Non-pigmented ciliary epithelial cell (primary cell): ENCODE measurements around the gene CACNA1D.
A peak's percentile ranks its signal among the peaks of the same experiment; 100 is the strongest.

Source experiments
- DNase-seq: peaks from one replicate; pipeline ENCODE4 v3.0.0-alpha.2; 2010; ENCODE audit warnings: low read depth

Gene CACNA1D

DNA sequence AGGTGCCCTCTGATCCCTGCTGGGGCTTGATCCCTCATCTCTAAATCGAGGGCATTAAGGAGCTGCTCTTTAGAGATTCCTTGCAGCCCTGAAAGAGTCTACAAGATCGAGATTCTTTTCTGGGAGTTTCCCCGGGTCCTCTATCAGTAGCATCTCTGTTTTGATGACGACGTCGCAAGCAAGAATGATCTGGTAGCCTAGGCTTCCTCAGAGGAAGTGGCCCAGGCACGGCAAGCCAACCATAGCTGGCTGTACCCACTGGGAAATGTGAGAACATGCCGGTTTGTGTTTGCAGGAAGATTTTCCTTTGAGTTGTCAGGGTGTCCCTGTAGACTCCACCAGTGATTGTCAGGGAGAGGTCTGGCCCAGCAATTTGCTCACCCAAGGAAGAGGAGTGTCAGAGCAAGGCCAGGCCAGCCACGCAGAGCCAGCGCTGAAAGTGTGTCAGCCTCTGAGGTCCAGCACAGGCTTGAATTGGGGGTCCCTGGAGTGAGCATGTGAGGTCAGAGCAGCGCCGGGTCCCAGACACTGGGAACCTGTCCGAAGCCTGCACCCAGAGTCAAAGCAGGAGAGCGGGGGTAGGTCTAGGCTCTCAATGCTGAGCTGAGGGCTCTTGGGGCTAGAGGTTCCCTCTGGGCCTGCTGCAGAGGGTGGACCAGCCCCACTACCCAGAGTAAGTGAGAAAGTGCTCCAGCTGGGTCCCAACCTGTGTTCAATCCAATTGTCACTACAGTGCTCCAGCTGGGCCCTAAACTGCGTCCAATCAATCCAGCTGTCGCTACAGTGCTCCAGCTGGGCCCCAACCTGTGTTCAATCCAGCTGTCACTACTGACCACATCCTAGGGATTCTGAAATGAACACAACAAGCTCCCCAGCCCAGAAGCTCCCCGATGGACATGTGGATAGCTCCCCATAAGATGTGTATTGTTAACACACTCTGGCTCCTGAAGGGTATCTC lies 256.1 kb downstream of the CACNA1D start:
- no peak for DNase-seq

DNA sequence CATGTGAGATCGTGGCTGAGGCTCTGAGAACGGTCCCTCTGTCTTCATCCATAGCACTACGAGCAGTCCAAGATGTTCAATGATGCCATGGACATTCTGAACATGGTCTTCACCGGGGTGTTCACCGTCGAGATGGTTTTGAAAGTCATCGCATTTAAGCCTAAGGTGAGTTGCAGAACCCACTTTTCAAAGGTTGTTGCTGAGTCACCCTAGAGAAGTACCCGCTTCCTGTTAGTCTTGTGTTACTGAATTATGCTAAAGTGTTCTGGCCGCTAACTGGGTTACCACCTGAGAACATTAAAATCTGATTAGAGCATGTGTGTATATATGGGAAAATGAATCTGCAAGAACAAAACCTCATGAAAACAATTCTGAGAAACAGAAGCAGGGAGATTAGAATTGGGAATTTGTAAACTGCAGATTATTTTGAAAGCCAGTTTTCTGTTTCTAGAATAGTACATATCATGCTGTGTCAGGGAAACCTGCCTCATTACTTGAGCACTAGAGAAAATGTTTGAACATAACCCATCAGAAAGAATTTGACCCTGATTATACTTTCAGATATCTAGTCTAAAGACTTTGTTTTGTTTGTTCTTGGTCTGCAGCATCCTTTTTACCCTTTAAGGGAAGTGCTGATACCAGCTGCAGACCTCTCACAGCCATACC lies 259.2 kb downstream of the CACNA1D start:
- no peak for DNase-seq

DNA sequence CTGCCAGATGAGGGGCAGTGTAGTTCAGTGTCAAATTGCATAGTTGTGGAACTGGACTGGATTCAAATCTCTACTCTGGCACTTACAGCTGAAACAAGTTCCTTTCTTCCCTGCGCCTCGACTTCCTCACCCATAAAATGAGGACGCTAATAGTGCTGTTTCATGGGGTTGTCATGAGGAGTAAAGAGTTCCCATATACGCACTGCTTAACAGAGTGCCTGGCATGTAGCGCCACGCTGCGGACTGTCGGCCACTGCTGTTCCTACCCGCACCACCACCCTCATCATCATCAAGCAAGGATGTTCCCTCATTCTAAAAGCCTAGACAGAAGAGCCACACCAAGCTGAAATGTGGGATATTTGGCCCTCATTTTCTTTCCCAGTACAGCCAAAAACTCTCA lies 259.9 kb downstream of the CACNA1D start:
- no peak for DNase-seq

DNA sequence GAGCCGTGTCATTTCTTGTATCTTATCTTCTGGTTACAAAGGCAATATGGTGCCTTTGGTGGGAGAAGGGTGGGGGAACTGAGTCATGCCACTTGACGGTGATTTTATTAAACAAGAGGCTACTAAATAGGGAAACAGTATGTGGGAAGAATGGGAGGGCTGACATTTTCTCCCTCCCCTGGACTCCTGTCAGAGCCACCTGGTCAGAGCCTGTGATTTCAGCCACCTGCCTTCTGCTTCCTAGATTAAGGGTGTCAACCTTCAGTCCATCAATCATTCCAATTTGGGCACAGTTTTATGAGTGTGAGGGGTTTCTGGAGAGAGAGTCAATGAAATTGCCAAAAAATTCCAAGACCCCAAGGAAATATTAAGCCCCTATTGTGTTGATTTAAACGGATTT lies 264.4 kb downstream of the CACNA1D start:
- no peak for DNase-seq

DNA sequence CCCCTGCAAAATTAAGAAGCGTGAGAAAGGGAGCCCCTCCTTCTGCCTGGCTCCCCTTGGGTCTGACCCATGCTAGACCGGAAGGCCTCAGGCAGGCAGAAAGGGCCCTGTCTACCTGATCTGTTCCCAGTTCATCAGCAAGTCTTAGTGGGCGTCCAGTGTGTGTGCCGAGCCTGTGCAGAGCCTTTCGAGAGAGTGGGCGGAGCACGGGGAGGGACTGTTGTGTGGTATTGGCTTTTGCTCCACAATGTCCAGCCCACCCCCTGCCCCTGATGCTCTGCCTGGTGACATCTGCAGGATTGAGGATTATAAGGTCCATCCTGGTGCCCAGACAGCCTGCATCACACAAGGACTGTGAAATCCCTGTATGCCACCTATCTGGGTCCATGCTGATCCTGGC lies 268.9 kb downstream of the CACNA1D start:
- no peak for DNase-seq

DNA sequence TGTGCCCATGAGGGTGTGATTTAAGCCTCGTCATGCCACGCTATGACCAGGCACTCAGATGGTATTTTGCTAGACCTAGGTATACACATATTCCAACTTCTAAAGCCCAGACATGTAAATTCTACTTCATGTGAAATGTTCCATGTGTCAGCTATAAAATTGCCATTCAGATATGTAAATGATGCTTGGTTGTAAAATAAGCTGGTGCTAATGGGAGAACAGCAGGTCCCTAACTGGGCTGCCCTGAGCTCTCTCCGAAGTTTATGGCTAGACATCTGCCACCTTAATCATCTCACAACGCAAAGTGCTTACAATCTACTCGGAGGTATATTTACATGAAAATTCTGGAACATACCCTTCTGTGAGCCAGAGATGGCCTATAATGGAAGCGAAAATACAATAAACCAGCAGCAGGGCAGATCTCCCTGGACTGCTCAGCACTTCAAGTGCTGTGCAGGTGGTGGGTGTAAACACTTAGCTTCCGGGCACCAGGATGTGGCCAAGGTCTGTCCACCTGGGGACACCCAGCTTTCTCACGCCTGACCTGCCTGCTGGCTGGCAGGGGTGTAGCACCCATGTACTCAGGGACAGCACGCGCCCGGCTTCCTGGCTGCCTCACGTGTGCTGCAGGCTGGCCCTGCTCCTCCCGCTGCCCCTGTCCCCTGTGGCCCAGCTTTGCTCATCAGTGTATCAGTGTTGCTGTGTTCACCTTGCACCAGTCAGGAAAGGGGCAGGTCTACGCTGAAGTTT lies 269.8 kb downstream of the CACNA1D start:
- no peak for DNase-seq

DNA sequence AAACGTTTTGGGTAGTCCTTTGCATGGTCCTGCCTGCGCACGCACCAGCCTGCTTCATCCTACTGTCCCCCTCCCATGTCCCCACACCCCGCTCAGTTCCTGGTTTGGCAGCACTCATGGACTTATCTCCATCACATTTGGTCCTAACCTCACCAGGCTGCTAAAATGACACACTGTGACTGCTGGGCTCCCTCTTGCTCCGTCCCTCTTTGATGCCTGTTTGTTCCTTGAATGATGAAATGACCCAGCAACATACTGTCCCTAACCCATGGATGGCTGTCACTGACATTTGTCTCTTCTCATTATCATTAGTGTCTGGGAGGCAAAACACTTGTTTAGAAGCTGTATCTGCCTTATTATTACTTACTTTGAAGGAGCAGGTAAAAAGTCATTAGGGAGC lies 271.3 kb downstream of the CACNA1D start:
- DNase-seq = no peak

DNA sequence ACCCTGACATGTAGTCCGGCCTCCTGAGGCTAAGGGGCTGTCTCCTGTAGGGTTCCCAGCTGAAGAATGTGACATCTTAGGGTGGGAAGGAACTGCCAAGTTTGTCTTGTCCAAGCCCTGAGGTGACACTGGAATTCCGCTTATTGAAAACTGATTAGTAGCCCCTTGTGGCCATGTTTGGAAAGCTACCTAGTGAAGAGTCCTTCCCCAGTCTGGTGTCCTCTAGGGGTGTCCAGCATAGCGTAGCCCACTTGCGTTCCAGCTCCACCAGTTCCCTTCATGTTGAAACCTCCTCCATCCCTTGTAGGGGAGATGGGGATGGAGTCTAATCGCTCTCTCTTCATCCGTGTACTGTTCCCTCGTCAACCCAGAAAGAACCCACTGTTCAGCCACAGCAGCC lies 272.3 kb downstream of the CACNA1D start:
- DNase-seq = no peak

DNA sequence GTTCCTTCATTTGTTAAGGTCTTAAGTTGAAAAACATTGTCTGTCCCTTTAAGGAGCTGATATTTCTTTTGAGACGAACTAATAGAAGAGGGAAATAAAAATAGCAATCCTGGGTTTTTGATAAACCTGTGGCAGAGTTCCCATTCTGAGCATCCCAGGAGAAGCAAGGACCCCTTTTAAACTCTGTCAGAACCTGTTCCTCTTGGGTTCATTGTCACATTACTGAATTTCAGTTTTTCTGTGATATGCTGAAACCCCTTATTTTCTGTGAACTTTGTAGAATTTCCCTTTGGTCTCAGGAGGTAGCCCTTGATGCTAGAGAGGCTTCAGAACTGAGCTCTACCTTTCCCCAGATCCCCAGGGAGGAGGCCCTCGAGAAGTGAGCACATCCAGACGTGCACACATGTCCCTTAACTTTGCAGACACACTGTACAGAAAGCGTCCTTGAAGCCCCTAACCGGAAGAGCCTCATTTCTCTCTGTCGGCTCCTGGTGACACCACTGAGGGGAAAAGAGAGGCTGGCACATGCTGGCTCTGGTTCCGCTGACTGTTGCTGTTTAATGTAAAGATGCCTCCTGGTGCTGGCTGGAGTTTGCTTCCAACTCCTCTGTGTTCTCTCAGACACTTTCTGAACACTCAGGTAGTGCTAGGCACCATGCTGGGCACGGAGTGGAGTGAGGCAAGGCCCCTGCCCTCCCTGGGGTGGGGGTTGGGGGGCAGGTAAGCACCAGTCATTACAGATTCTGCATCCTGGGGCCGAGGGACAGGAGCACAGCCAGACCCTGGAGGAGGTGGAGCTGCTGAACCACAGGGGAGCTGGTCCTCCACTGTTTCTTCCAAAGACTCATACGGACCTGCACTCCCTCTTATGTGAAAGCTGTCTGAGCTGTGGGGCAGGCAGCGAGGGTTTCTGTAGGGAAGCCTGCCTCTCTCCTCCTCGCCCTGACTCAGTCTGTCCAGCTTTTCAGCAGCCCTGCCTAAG lies 274.4 kb downstream of the CACNA1D start:
- no peak for DNase-seq

DNA sequence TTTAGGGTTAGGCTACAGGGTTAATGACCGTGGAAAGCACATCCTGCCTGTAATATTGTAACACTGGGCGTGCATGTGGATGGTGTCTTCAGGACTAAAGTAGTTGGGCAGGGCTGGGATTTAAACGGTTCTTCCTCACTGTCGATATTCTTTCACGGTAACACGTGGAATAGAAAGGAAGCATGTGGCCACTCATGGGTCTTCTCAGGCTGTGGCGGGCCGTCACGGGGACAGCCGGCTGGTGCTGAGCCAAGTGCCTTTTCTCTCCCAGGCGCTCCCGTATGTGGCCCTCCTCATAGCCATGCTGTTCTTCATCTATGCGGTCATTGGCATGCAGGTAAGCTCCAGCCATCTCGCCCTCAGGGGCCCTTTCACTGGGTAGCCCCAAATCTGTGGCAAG lies 278.2 kb downstream of the CACNA1D start:
- no peak for DNase-seq

DNA sequence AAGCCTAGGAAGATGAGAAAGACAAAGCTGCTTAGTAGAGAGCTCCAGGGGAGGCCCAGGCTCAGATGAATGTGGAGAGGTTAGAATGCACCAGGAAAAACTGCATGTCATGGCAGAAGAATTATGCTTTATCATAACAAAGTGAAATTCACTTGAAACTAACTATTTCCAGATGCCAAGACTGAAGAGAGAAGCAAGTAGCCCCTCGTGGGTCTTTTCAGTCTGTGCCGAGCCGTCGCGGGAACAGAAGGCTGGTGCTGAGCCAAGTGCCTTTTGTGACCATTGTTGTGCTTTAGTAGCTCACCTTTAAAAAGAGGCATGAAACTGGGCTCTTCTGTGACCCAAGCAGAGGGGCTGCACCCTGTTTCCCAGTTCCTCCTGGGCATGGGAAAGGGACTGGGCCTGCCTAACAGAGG lies 278.6 kb downstream of the CACNA1D start:
- no peak for DNase-seq

DNA sequence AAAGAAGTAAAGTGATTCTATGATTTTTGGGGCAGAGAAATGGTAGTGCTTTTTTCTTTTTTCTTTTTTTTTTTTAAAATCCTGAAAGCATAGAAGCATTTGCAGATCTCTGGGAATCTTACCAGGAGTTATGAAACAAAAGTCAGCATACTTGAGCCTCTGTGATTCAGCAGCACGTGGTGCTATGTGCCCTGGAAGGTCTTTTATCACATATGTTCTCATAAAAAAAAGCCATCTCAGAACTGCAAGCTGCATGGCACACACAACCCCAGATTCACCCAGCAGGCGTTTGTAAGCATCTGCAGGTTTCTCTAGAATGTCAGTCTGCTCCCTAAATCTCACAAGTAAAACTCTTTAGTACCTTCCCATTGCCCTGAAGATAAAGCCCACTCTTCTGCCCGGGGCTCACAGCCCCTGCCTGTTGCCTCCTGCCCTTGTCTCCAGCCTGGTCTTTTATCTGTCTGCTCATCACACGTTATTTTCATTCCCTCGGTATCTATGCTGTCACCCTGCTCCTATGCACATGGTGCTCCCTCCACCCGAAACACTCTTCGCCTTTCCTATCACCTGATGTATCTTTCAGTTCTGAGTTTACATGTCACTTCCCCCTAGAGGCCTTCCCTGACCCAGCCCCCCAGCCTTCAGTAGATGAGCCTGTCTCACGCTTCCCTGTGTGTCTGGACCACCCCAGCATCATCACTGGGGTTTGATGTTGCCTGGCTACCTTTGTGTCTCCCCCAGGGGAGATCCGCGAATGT lies 279.4 kb downstream of the CACNA1D start:
- peak; percentile 41 for DNase-seq

DNA sequence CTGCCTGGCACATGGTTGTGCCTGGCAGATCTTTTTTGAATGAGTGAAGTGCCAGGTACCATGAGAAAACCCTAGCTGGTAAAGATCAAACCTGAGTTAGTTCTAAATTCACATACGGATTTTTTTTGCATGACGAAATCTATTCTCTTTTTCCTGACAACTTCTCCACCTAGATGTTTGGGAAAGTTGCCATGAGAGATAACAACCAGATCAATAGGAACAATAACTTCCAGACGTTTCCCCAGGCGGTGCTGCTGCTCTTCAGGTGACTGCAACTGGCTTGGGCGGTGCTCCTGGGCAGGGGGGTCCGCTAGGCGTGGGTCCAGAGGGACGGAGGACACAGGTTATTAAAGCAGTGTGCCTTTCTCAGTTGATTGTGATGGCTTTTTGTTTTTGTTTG lies 280.0 kb downstream of the CACNA1D start:
- no peak for DNase-seq

DNA sequence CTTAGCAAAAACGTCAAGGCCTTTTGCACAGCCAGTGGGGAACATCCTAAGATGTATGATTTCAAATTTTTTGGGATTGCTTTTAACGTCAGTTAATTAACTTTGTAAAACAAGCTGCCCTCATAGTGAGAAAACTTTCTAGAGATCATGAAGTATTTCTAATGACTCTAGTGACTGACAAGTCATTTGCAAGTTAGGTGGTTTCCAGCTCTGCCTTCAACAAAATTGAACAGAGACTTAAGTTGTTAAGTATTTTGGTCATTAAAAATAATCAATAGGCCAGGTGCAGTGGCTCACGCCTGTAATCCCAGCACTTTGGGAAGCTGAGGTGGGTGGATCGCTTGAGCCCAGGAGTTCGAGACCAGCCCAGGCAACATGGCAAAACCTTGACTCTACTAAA lies 280.6 kb downstream of the CACNA1D start:
- no peak for DNase-seq

DNA sequence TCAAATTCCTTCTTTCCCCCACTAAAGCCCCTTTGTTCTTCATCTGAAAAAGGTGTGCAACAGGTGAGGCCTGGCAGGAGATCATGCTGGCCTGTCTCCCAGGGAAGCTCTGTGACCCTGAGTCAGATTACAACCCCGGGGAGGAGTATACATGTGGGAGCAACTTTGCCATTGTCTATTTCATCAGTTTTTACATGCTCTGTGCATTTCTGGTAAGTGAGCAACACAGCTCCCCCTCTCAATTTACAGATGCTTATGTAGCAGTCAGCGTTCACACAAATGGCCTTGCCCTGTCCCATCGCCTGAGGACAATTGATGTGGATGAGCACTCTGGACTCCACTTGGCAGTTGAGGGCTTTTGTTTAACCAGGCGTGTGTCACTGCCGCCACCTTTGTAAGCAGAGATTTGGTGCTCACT lies 281.4 kb downstream of the CACNA1D start:
- no peak for DNase-seq

DNA sequence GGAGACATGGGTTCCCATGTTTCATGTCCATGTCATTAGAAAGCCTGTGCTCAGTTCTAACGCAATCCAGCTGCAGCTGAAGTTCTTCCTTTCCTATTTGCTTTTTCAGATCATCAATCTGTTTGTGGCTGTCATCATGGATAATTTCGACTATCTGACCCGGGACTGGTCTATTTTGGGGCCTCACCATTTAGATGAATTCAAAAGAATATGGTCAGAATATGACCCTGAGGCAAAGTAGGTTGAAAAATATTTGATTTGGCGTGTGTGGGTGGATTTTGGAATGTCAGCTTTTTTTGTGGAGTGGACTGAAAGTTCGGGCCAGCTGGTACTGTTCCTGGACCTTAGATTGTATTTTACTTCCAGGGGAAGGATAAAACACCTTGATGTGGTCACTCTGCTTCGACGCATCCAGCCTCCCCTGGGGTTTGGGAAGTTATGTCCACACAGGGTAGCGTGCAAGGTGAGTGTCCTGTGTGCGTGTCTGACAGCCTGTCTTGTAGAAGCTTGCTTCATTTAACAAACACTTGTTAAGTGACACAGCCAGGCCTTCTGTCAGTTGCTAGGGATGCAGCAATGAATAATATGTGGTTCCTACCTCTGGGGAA lies 282.2 kb downstream of the CACNA1D start:
- DNase-seq = no peak

DNA sequence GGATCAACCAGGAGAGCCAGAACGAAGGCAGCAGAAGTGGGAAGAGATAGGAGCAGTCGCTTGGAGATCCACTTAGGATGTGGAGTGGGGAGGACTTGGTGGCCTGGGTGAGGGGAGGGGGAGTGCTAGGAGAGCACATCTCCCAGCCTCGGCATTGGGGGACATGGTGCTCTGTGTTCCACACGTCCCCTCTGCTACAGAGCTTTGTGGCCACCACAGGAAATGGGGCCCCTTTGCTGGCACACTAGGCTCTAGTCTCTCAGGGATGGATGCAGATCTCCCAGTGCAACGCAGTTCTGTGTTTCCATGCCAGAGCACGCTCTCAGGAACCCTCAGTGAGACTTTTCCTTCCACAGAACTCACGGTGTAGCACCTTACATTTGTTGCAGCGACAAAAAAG lies 283.1 kb downstream of the CACNA1D start:
- no peak for DNase-seq

DNA sequence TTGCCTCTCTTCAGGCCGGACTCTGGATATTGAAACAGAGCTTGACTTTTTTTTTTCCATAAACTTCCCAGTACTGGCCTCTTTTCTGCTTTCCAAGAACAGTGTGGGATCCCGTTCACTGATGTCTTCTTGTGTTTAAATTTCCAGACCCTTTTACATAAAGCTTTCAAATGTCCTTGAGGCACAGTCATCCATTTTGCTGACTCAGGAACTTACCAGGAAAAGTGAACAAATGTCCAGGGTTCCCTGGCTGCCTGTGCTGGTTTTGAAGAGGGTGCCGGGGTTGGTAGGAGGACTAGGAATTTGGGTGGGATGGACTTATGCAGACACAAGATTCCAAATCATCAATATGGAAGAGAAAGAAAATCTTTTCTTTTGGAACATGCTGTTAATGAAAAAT lies 283.7 kb downstream of the CACNA1D start:
- no peak for DNase-seq

DNA sequence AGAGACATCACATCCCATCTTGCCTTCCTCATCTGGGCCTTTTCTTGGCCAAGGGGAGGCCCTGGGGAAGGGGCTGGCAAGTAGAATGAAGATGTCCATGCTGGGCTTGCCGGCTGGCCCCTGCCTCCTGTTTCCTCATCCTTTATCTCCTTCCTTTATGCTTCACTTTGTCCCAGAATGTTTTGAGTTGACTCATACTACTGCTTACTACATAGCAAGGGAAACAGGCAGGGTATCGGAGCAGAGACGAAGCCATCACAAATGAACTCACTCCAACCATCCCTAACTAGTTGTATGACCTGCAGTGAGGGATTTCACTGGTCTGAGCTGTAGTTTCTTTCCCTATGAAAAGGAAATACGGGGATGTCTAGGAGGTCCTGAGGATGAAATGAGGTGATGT lies 285.8 kb downstream of the CACNA1D start:
- DNase-seq = no peak

DNA sequence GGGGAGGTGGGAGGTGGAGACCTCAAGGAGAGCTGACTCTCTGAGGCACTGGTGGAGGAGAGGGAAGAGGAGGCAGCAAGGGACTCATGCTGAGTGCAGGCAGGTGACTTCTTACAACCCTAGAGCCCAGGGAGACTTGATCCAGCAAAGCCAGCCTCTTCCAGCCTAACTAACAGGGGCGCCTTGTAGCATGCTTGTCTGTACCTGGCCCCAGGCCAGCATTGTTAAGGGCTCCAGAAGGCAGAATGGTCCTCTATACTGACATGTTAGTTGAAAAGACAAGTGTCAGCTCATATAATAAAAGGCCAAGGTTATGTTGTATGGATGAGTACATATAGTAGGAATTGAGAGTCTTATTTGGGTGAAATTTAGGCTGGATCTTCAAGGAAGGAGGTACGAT lies 286.4 kb downstream of the CACNA1D start:
- DNase-seq = no peak
